OCI-LY1 (cell line): ENCODE measurements around the gene TCL1B.

Experiments used
- H2AFZ ChIP-seq: fragments of 200-600 bp; sonication (generic), shearing (Covaris generic); 2 replicates; pipeline ENCODE4 v1.6.0; 2014; ENCODE audit warnings: antibody characterized with exemption, mild to moderate bottlenecking, low read length
- H3F3A ChIP-seq: fragments of 200-600 bp; sonication (generic), shearing (Covaris generic); 2 replicates; pipeline ENCODE4 v1.6.0; 2014; ENCODE audit warnings: mild to moderate bottlenecking, antibody characterized with exemption, low read length, moderate library complexity; ENCODE audit not compliant: insufficient read depth
- H3K27ac ChIP-seq: fragments of 200-600 bp; sonication (generic); 2 replicates; pipeline ENCODE4 v1.5.1; 2014; ENCODE audit warnings: low read length, mixed run types, mild to moderate bottlenecking, low read depth; ENCODE audit not compliant: poor library complexity, severe bottlenecking
- H3K27me3 ChIP-seq: fragments of 200-600 bp; sonication (generic); 2 replicates; pipeline ENCODE4 v1.6.0; 2014; ENCODE audit warnings: antibody characterized with exemption, mild to moderate bottlenecking, low read length, moderate library complexity; ENCODE audit not compliant: insufficient read depth
- H3K36me3 ChIP-seq: fragments of 200-600 bp; sonication (generic); 2 replicates; pipeline ENCODE4 v1.6.1; 2014; ENCODE audit warnings: mild to moderate bottlenecking, antibody characterized with exemption, low read length, moderate library complexity, mixed read lengths; ENCODE audit not compliant: insufficient read depth
- H3K4me1 ChIP-seq: fragments of 200-600 bp; sonication (generic); 2 replicates; pipeline ENCODE4 v1.5.1; 2014; ENCODE audit warnings: mild to moderate bottlenecking, low read length, moderate library complexity; ENCODE audit not compliant: insufficient read depth, severe bottlenecking
- H3K4me2 ChIP-seq: fragments of 200-600 bp; sonication (generic), shearing (Covaris generic); 2 replicates; pipeline ENCODE4 v1.6.1; 2014; ENCODE audit warnings: low read length
- H3K4me3 ChIP-seq: fragments of 200-600 bp; sonication (generic); 2 replicates; pipeline ENCODE4 v1.5.1; 2014; ENCODE audit warnings: low read length, low read depth, mild to moderate bottlenecking, mixed read lengths; ENCODE audit not compliant: poor library complexity, severe bottlenecking
- H3K79me2 ChIP-seq: fragments of 200-600 bp; shearing (Covaris generic); 2 replicates; pipeline ENCODE4 v1.6.1; 2016; ENCODE audit warnings: mixed run types, low read length, mixed read lengths; ENCODE audit not compliant: insufficient read depth
- H3K9ac ChIP-seq: fragments of 200-600 bp; sonication (generic), shearing (Covaris generic); 2 replicates; pipeline ENCODE4 v1.6.1; 2014; ENCODE audit warnings: mild to moderate bottlenecking, low read length, mixed read lengths
- H3K9me2 ChIP-seq: fragments of 200-600 bp; sonication (generic), shearing (Covaris generic); 2 replicates; pipeline ENCODE4 v1.6.1; 2014; ENCODE audit warnings: low read depth, mild to moderate bottlenecking, low read length, mixed read lengths
- H3K9me3 ChIP-seq: fragments of 200-600 bp; shearing (Covaris generic); 2 replicates; pipeline ENCODE4 v1.6.1; 2014; ENCODE audit warnings: low read length, mixed read lengths
- H4K20me1 ChIP-seq: fragments of 200-600 bp; sonication (generic), shearing (Covaris generic); 2 replicates; pipeline ENCODE4 v1.6.0; 2016; ENCODE audit warnings: mild to moderate bottlenecking, low read length; ENCODE audit not compliant: insufficient read depth
- EZH2 ChIP-seq: fragments of 200-600 bp; sonication (generic), shearing (Covaris generic); IDR thresholded peaks from 2 replicates; pipeline ENCODE4 v1.8.0; 2017; ENCODE audit warnings: borderline replicate concordance, mixed run types, mild to moderate bottlenecking, antibody characterized with exemption, low read length, moderate library complexity, mixed read lengths
- TF ChIP-seq, protein P1 (sequence below): fragments of 200-600 bp; sonication (generic), shearing (Covaris generic); IDR thresholded peaks from 2 replicates; pipeline ENCODE4 v1.5.1; 2017; ENCODE audit warnings: mild to moderate bottlenecking, antibody characterized with exemption, low read length, moderate library complexity, mixed read lengths

Gene TCL1B

DNA sequence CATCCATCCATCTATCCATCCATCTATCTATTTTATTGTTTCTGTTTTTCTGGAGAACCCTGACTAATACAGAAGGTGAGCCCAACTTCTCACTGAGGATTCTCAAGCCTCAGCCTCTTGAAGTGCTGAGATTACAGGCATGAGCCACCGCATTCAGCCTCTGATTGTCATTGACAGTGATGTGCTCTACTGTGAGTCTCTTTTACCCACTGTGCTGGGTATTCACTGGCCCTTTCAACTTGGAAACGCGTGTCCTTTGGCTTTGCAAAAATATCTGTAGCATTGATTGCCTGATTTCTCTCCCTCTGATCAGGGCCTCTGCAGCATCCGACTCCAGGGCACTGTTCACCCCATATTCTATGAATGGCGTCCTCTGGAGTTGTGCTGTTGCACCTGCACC, 29.6 kb upstream of the TCL1B start:
- H3K4me3 ChIP-seq = no peak overlapping the region
- H3K9me3 ChIP-seq = no peaks in the 10 kb centered on the region
- H2AFZ ChIP-seq = no peak overlapping the region
- peaks cover 8% of the 10 kb centered on the region; the same call in 1 of the 2 replicates for H3F3A ChIP-seq
- 0 out of 2 replicates have a peak, but pooled peaks cover 10% of the 10 kb centered on the region for H3K36me3 ChIP-seq
- H3K4me1 ChIP-seq = peaks cover 60% of the 10 kb centered on the region
- H3K27me3 ChIP-seq = no peaks in the 10 kb centered on the region
- no peaks in the 10 kb centered on the region for H3K9me2 ChIP-seq
- no peak overlapping the region for H3K9ac ChIP-seq
- no peaks in the 10 kb centered on the region for H4K20me1 ChIP-seq
- H3K79me2 ChIP-seq = no peaks in the 10 kb centered on the region
- H3K27ac ChIP-seq = peak overlapping the region; percentile 100
- no peak overlapping the region for H3K4me2 ChIP-seq
- TF ChIP-seq EZH2 = no peak
- TF ChIP-seq, protein P1, sequence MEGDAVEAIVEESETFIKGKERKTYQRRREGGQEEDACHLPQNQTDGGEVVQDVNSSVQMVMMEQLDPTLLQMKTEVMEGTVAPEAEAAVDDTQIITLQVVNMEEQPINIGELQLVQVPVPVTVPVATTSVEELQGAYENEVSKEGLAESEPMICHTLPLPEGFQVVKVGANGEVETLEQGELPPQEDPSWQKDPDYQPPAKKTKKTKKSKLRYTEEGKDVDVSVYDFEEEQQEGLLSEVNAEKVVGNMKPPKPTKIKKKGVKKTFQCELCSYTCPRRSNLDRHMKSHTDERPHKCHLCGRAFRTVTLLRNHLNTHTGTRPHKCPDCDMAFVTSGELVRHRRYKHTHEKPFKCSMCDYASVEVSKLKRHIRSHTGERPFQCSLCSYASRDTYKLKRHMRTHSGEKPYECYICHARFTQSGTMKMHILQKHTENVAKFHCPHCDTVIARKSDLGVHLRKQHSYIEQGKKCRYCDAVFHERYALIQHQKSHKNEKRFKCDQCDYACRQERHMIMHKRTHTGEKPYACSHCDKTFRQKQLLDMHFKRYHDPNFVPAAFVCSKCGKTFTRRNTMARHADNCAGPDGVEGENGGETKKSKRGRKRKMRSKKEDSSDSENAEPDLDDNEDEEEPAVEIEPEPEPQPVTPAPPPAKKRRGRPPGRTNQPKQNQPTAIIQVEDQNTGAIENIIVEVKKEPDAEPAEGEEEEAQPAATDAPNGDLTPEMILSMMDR = peak; percentile 19; the same call in 1 of the 2 replicates

DNA sequence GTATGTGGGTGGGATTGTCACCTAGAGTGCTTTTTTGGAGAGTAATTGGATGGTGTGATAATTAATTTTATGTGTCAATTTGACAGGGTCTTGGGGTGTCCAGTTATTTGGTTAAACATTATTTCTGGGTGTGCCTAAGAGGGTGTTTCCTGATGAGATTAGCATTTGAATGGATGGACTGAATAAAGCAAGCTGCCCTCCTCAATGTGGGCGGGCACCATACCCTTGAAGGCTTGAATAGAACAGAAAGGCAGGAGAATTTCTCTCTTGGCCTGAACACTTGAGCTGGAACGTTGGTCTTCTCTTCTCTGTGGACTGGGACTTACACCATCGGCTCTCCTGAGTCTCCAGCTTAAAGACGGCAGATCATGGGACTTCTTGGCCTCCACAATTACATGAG, 28.8 kb upstream of the TCL1B start:
- Histone ChIP-seq H3K9ac (no peak overlapping the region), H3K27ac (peak overlapping the region; percentile 100), H3K79me2 (no peaks in the 10 kb centered on the region), H3K4me2 (no peak overlapping the region), H4K20me1 (no peaks in the 10 kb centered on the region), H3K4me1 (peaks cover 60% of the 10 kb centered on the region), H3K4me3 (no peak overlapping the region), H2AFZ (no peak overlapping the region), H3K27me3 (no peaks in the 10 kb centered on the region), H3K36me3 (0 out of 2 replicates have a peak, but pooled peaks cover 10% of the 10 kb centered on the region), H3K9me2 (no peaks in the 10 kb centered on the region), H3K9me3 (no peaks in the 10 kb centered on the region), H3F3A (peaks cover 14% of the 10 kb centered on the region)
- TF ChIP-seq, protein P1 = no peak
- TF ChIP-seq EZH2 = no peak

DNA sequence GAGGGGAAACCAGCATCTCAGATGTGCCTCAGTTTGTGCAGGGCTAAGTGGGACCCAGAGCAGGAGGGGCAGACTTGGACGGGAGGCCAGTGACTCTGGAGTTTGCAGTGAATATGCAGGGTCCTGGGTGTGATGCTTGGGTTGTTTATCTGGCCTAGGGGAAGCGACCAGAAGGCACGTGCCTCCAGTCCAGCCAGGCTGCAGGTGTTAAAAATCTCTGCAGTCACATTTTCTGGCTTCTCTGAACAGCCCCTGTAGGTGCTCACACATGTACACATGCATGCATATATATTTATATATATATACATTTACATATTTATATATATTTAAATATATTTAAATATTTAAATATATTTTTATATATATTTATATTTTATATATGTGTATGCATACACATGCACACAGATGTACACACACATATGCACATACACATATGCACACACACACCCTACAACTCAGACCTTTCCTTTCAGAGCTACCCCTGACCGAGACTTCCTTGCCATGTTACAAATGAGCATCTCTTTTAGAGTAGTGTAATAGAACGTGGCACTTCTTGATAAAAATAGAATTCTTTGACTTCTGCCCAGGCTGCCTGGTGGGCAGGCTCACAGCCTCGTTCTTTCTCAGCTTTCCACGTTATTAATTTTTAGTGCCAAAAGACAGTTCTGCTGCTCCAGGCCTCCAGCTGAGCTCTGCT, 26.8 kb upstream of the TCL1B start:
- Histone ChIP-seq H3K27ac (peak overlapping the region; percentile 100), H3K9me2 (no peaks in the 10 kb centered on the region), H3K4me2 (peak overlapping the region; percentile 95; the same call in 1 of the 2 replicates), H3K9me3 (no peaks in the 10 kb centered on the region), H3K4me1 (peaks cover 71% of the 10 kb centered on the region), H3K79me2 (no peaks in the 10 kb centered on the region), H3K9ac (peak overlapping the region; percentile 72), H3K36me3 (0 out of 2 replicates have a peak, but pooled peaks cover 10% of the 10 kb centered on the region), H3K4me3 (no peak overlapping the region), H4K20me1 (no peaks in the 10 kb centered on the region), H3F3A (peaks cover 22% of the 10 kb centered on the region), H2AFZ (no peak overlapping the region), H3K27me3 (no peaks in the 10 kb centered on the region)
- TF ChIP-seq EZH2 = no peak
- TF ChIP-seq, protein P1 = no peak
